ENCODE results near the gene CAP1. TPM values are rescaled to one million over a fixed set of nuclear protein-coding genes. Genes with fewer than 3 reads are reported as not detected.

CAP1 gene
- total and polyA plus RNA-seq, 10 donors: 124 to 608 (median 348) TPM

DNA sequence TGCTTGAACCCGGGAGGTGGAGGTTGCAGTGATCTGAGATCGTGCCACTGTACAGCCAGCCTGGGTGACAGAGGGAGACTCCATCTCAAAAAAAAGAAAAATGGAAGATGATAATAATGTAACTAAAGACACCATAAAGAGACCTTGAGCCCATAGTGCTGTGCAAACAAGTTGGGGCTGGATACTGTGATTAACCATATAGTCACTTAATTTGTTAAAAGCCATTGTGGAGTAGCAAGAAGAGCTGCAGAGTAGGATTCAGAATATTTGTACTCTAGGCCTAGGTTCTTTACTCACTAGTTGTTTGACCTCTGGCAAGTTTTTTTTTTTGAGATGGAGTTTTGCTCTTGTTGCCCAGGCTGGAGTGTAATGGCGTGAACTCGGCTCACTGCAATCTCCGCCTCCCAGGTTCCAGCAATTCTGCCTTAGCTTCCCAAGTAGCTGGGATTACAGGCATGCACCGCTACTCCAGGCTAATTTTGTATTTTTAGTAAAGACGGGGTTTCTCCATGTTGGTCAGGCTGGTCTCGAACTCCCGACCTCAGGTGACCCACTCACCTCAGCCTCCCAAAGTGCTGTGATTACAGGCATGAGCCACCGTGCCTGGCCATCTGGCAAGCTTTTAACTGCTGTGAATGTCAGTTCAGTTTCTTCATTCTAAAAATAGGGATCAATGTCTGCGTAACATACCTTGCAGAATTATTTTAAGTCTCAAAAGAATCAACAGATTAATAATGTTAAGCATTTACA is 12.8 kb downstream of the CAP1 start:
- Histone ChIP-seq H3K4me1 (peaks cover 75 to 100% (median 98%) of the 10 kb centered on the region in 6 donors), H3K4me3 (no peak overlapping the region)

DNA sequence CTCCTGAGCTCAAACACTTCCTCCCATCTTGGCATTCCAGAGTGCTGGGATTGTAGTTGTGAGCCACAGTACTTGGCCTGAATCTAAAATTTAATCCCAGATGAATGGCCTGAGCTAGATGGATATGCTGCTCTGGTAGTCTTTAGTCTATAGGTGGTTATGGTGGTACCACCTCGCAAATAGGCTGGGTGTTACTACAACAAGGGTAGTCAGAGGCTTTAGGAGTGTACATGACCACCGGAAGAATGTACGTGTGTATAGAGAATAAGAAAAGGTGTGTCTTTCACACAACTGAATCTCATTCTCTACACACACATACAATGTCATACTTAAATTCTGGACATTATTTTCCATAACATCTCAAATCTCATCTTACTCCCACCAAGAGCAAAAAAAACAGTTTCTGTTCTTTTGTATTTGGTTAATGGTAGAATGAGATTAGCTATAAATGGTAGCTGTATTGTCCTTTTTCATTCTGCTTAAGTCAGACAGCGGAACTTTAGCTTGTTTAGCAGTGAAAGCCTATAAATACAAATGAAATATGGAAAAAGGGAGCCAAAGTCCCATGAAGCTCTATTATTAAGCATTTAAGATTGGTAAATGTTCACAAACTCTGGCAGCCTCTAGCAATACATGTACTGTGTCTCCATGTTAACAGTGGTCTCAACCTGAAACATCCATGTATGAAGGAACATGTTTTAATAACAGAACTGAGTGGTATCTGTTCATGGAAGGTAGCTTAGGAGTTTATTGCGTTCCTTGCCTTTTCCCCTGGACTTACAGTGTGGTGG is 16.2 kb downstream of the CAP1 start:
- Histone ChIP-seq H3K27ac (peak overlapping the region; percentile 6 to 91 (median 89)), H3K36me3 (peaks cover 0 to 75% (median 17%) of the 10 kb centered on the region in 6 donors), H3K27me3 (replicated peaks in 1 of 7) (no peaks in the 10 kb centered on the region), H3K4me3 (no peak overlapping the region), H3K9me3 (no peaks in the 10 kb centered on the region), H3K4me1 (peaks cover 76 to 100% (median 98%) of the 10 kb centered on the region in 6 donors)
- no peak for DNase-seq
- 93 to 98% (median 95%) methylated on average over 5 of the region's 5 CpGs for WGBS, 5 donors
- intact Hi-C loops (cut with DNase I; ENCODE audit: low total_unique reads): no loop called here
- TF ChIP-seq POLR2A (IDR thresholded peaks at IDR 0.05): no peak
- no peak for TF ChIP-seq POLR2AphosphoS5 (IDR thresholded peaks at IDR 0.05)
- TF ChIP-seq, protein P1, sequence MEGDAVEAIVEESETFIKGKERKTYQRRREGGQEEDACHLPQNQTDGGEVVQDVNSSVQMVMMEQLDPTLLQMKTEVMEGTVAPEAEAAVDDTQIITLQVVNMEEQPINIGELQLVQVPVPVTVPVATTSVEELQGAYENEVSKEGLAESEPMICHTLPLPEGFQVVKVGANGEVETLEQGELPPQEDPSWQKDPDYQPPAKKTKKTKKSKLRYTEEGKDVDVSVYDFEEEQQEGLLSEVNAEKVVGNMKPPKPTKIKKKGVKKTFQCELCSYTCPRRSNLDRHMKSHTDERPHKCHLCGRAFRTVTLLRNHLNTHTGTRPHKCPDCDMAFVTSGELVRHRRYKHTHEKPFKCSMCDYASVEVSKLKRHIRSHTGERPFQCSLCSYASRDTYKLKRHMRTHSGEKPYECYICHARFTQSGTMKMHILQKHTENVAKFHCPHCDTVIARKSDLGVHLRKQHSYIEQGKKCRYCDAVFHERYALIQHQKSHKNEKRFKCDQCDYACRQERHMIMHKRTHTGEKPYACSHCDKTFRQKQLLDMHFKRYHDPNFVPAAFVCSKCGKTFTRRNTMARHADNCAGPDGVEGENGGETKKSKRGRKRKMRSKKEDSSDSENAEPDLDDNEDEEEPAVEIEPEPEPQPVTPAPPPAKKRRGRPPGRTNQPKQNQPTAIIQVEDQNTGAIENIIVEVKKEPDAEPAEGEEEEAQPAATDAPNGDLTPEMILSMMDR (IDR thresholded peaks at IDR 0.05 in 8 of 11, conservative IDR thresholded peaks at IDR 0.05 in 3 of 11): no peak

More for the DNA sequence above, 12.8 kb downstream of the CAP1 start:
- Histone ChIP-seq H3K27me3 (replicated peaks in 1 of 7) (no peaks in the 10 kb centered on the region), H3K36me3 (peaks cover 0 to 79% (median 11%) of the 10 kb centered on the region in 6 donors), H3K27ac (peak overlapping the region in 4 of 8 donors; percentile 33 to 91 (median 90)), H3K9me3 (no peaks in the 10 kb centered on the region)
- TF ChIP-seq, protein P1 (IDR thresholded peaks at IDR 0.05 in 8 of 11, conservative IDR thresholded peaks at IDR 0.05 in 3 of 11): no peak
- TF ChIP-seq POLR2A (IDR thresholded peaks at IDR 0.05) (no peak), POLR2AphosphoS5 (IDR thresholded peaks at IDR 0.05) (no peak)
- WGBS, 5 donors: 82 to 88% (median 84%) methylated on average over 11 of the region's 11 CpGs
- DNase-seq: no peak
- intact Hi-C loops (cut with DNase I; ENCODE audit: low total_unique reads): no loop called here

DNA sequence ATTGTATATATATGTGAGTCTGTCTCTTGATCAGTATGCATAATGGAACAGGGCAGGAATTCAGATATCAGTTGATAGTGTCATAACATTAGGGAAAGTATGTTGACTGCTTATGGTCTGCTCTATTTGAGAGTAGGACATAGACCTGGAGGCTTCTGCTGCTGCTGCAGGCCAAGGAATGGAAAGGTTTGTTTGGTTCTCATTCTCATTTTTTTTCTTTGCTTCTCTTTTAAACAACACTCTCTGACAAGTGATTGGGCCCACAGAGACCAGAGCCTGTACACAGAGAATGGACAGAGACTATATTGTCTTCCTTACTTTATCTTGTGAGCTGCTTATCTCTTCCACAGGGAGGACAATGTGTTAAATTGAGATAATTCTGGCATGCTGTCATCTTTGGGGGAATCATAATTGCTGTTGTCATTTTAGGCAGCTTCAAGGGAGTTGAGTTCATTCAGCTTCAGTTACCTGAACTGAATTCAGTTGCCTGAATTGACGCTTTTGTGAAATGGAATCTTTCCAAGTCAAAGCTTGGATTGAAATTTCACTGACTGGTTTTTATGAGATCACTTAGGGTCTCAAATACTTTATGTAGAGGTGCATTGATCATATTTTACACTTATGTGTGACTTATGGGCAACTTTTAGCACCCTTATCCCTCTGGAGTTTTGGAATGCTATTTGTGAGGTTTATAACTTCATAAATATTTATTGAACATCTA is 16.9 kb downstream of the CAP1 start:
- TF ChIP-seq, protein P1 (IDR thresholded peaks at IDR 0.05 in 8 of 11, conservative IDR thresholded peaks at IDR 0.05 in 3 of 11): no peak
- TF ChIP-seq POLR2AphosphoS5 (IDR thresholded peaks at IDR 0.05) (no peak), POLR2A (IDR thresholded peaks at IDR 0.05) (no peak)
- no peaks in the 10 kb centered on the region for H3K9me3 ChIP-seq
- intact Hi-C loops (cut with DNase I; ENCODE audit: low total_unique reads): no loop called here
- WGBS, 5 donors: 68 to 86% (median 78%) methylated on average over 1 of the region's 1 CpG
- H3K36me3 ChIP-seq: peaks cover 0 to 78% (median 22%) of the 10 kb centered on the region in 6 donors
- H3K27ac ChIP-seq: peak overlapping the region; percentile 49 to 91 (median 89)
- no peaks in the 10 kb centered on the region for H3K27me3 ChIP-seq (replicated peaks in 1 of 7)
- DNase-seq: no peak
- no peak overlapping the region for H3K4me3 ChIP-seq
- peaks cover 82 to 100% (median 98%) of the 10 kb centered on the region in 6 donors for H3K4me1 ChIP-seq
